ENCODE measurements around the gene SIX1. TPM values are rescaled to one million over a fixed set of nuclear protein-coding genes. Genes with fewer than 3 reads are reported as not detected.

The SIX1 gene
- total and polyA plus RNA-seq, 9 donors, result 46.2 to 86.3 (median 63.4) TPM

GRCh38 chr14:60677701-60678100 lies 28.4 kb upstream of the SIX1 start:
- Histone ChIP-seq H3K36me3 (ENCODE audit: control insufficient read depth, insufficient read depth, low read length) (no peaks in the 10 kb centered on the region), H3K27me3 (ENCODE audit: control insufficient read depth, insufficient read depth, low read length) (no peaks in the 10 kb centered on the region), H3K9me3 (replicated peaks; ENCODE audit: control insufficient read depth, low read depth, low read length) (no peaks in the 10 kb centered on the region), H3K4me3 (ENCODE audit: low read length) (no peak overlapping the region), H3K27ac (ENCODE audit: low read length) (no peak overlapping the region), H3K4me1 (ENCODE audit: control insufficient read depth, insufficient read depth, low read length) (no peaks in the 10 kb centered on the region)
- DNase-seq, result no peak

- DNase-seq, result peak; percentile 10
These were observed 21.7 kb upstream of the SIX1 start for GRCh38 chr14:60670989-60671388.

GRCh38 chr14:60668431-60669112 lies 19.3 kb upstream of the SIX1 start:
- no peak overlapping the region for H3K27ac ChIP-seq (ENCODE audit: low read length)
- H3K36me3 ChIP-seq (ENCODE audit: control insufficient read depth, insufficient read depth, low read length), result no peaks in the 10 kb centered on the region
- H3K9me3 ChIP-seq (replicated peaks; ENCODE audit: control insufficient read depth, low read depth, low read length), result no peaks in the 10 kb centered on the region
- no CpG with 5 or more reads among the region's 5 CpGs for WGBS (ENCODE audit: insufficient coverage)
- H3K4me1 ChIP-seq (ENCODE audit: control insufficient read depth, insufficient read depth, low read length), result no peaks in the 10 kb centered on the region
- H3K27me3 ChIP-seq (ENCODE audit: control insufficient read depth, insufficient read depth, low read length), result no peaks in the 10 kb centered on the region
- no peak overlapping the region for H3K4me3 ChIP-seq (ENCODE audit: low read length)
- no peak for DNase-seq

More at GRCh38 chr14:60670989-60671388, 21.7 kb upstream of the SIX1 start:
- Histone ChIP-seq H3K9me3 (replicated peaks; ENCODE audit: control insufficient read depth, low read depth, low read length) (no peaks in the 10 kb centered on the region), H3K27me3 (ENCODE audit: control insufficient read depth, insufficient read depth, low read length) (no peaks in the 10 kb centered on the region), H3K27ac (ENCODE audit: low read length) (no peak overlapping the region), H3K4me3 (ENCODE audit: low read length) (no peak overlapping the region), H3K36me3 (ENCODE audit: control insufficient read depth, insufficient read depth, low read length) (no peaks in the 10 kb centered on the region), H3K4me1 (ENCODE audit: control insufficient read depth, insufficient read depth, low read length) (no peaks in the 10 kb centered on the region)
- WGBS (ENCODE audit: insufficient coverage), result no CpG with 5 or more reads among the region's 3 CpGs

- Histone ChIP-seq H3K9me3 (replicated peaks; ENCODE audit: control insufficient read depth, low read depth, low read length) (no peaks in the 10 kb centered on the region), H3K4me3 (ENCODE audit: low read length) (peak overlapping the region; percentile 13), H3K27me3 (ENCODE audit: control insufficient read depth, insufficient read depth, low read length) (peaks cover under 1% of the 10 kb centered on the region), H3K4me1 (ENCODE audit: control insufficient read depth, insufficient read depth, low read length) (no peaks in the 10 kb centered on the region), H3K36me3 (ENCODE audit: control insufficient read depth, insufficient read depth, low read length) (no peaks in the 10 kb centered on the region), H3K27ac (ENCODE audit: low read length) (peak overlapping the region; percentile 92)
- 86% methylated on average over 1 of the region's 3 CpGs for WGBS (ENCODE audit: insufficient coverage)
- DNase-seq, result peak; percentile 85
These were observed 15.9 kb upstream of the SIX1 start for GRCh38 chr14:60665177-60665550.

- no CpG with 5 or more reads among the region's 1 CpG for WGBS (ENCODE audit: insufficient coverage)
- H3K9me3 ChIP-seq (replicated peaks; ENCODE audit: control insufficient read depth, low read depth, low read length), result no peaks in the 10 kb centered on the region
- no peak overlapping the region for H3K4me3 ChIP-seq (ENCODE audit: low read length)
- DNase-seq, result peak; percentile 57
- H3K4me1 ChIP-seq (ENCODE audit: control insufficient read depth, insufficient read depth, low read length), result peaks cover 10% of the 10 kb centered on the region
- H3K27ac ChIP-seq (ENCODE audit: low read length), result peak overlapping the region; percentile 6
- no peaks in the 10 kb centered on the region for H3K36me3 ChIP-seq (ENCODE audit: control insufficient read depth, insufficient read depth, low read length)
- peaks cover 11% of the 10 kb centered on the region for H3K27me3 ChIP-seq (ENCODE audit: control insufficient read depth, insufficient read depth, low read length)
These were observed 13.7 kb upstream of the SIX1 start for GRCh38 chr14:60662982-60663381.

GRCh38 chr14:60661721-60662120 lies 12.4 kb upstream of the SIX1 start:
- DNase-seq, result no peak
- Histone ChIP-seq H3K9me3 (replicated peaks; ENCODE audit: control insufficient read depth, low read depth, low read length) (no peaks in the 10 kb centered on the region), H3K4me3 (ENCODE audit: low read length) (no peak overlapping the region), H3K27ac (ENCODE audit: low read length) (no peak overlapping the region), H3K36me3 (ENCODE audit: control insufficient read depth, insufficient read depth, low read length) (no peaks in the 10 kb centered on the region), H3K27me3 (ENCODE audit: control insufficient read depth, insufficient read depth, low read length) (peaks cover 19% of the 10 kb centered on the region), H3K4me1 (ENCODE audit: control insufficient read depth, insufficient read depth, low read length) (peaks cover 11% of the 10 kb centered on the region)
- WGBS (ENCODE audit: insufficient coverage), result no CpG with 5 or more reads among the region's 1 CpG

GRCh38 chr14:60658909-60659585 lies 9.8 kb upstream of the SIX1 start:
- peaks cover 36% of the 10 kb centered on the region for H3K4me1 ChIP-seq (ENCODE audit: control insufficient read depth, insufficient read depth, low read length)
- peaks cover 39% of the 10 kb centered on the region for H3K27me3 ChIP-seq (ENCODE audit: control insufficient read depth, insufficient read depth, low read length)
- H3K4me3 ChIP-seq (ENCODE audit: low read length), result peak overlapping the region; percentile 81
- 13% methylated on average over 2 of the region's 4 CpGs for WGBS (ENCODE audit: insufficient coverage)
- H3K27ac ChIP-seq (ENCODE audit: low read length), result peak overlapping the region; percentile 99
- no peaks in the 10 kb centered on the region for H3K9me3 ChIP-seq (replicated peaks; ENCODE audit: control insufficient read depth, low read depth, low read length)
- no peaks in the 10 kb centered on the region for H3K36me3 ChIP-seq (ENCODE audit: control insufficient read depth, insufficient read depth, low read length)
- DNase-seq, result peak; percentile 51

- H3K4me3 ChIP-seq (ENCODE audit: low read length), result peak overlapping the region; percentile 81
- WGBS (ENCODE audit: insufficient coverage), result 21% methylated on average over 7 of the region's 10 CpGs
These were observed 9.0 kb upstream of the SIX1 start for GRCh38 chr14:60658211-60658690.

GRCh38 chr14:60657456-60658210 lies 8.4 kb upstream of the SIX1 start:
- Histone ChIP-seq H3K9me3 (replicated peaks; ENCODE audit: control insufficient read depth, low read depth, low read length) (no peaks in the 10 kb centered on the region), H3K36me3 (ENCODE audit: control insufficient read depth, insufficient read depth, low read length) (no peaks in the 10 kb centered on the region), H3K4me3 (ENCODE audit: low read length) (peak overlapping the region; percentile 81), H3K27me3 (ENCODE audit: control insufficient read depth, insufficient read depth, low read length) (peaks cover 51% of the 10 kb centered on the region), H3K4me1 (ENCODE audit: control insufficient read depth, insufficient read depth, low read length) (peaks cover 46% of the 10 kb centered on the region), H3K27ac (ENCODE audit: low read length) (peak overlapping the region; percentile 99)
- WGBS (ENCODE audit: insufficient coverage), result 1% methylated on average over 30 of the region's 47 CpGs
- DNase-seq, result no peak

More at GRCh38 chr14:60658211-60658690, 9.0 kb upstream of the SIX1 start:
- Histone ChIP-seq H3K27ac (ENCODE audit: low read length) (peak overlapping the region; percentile 99), H3K36me3 (ENCODE audit: control insufficient read depth, insufficient read depth, low read length) (no peaks in the 10 kb centered on the region), H3K9me3 (replicated peaks; ENCODE audit: control insufficient read depth, low read depth, low read length) (no peaks in the 10 kb centered on the region), H3K27me3 (ENCODE audit: control insufficient read depth, insufficient read depth, low read length) (peaks cover 45% of the 10 kb centered on the region), H3K4me1 (ENCODE audit: control insufficient read depth, insufficient read depth, low read length) (peaks cover 42% of the 10 kb centered on the region)
- DNase-seq, result peak; percentile 69

Measured in muscle of leg (tissue), 11 donors.